GM21723 (cell line): ENCODE data around the gene PLSCR2.
"Not testable (repeated sequence)": the region's sequence is repeated elsewhere in the genome, so short reads cannot be mapped to it uniquely, and the experiment has no call there.

Experiments used
- ATAC-seq: cut with Tn5 transposase; IDR thresholded peaks from one replicate; pipeline ENCODE4 v1.9.1; 2021; ENCODE audit warnings: mild to moderate bottlenecking, moderate library complexity; ENCODE audit not compliant: unreplicated experiment

Gene PLSCR2

DNA sequence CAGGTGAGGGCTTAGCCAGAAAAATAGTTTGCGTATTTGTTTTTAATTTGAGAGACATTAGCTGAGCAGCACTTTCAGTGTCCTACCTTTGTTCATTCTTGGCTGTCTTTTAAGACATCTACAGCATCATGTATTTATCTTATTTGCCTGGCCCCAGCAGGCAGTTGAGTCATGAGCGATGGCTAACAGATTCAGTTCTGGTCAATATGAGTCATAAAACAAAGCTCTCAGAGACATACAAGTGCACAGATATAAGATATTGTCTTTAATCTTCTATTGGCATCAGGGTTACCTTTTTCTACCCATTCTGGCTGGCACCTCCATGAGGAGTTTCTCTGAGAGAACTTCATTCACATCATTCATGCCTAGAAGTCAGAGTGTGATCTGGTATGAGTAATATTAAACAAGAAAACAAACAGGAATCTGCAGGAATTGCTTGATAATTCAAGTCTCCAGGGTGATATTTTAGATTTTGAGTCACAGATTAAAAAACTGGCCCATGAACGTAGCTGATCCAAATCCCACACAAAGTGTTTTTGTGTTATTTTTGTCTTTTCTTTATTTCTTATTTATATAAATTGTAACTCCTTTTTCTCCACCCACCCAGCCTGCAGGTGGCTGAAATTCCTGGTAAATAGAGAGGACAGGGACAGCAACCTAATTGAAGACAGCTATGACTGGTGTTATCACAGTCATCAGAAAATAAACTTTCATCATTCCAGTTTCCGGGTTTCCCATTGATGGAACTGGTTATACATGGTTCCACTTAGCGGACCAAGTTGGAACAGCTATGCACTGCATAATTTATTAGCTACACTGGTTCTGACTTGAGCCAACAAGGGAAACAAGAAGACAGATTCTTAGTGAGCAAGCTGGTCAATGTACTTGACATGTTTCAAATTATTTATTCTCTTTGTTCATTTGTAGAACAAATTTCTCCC lies 47.3 kb downstream of the PLSCR2 start:
- ATAC-seq: no peak

DNA sequence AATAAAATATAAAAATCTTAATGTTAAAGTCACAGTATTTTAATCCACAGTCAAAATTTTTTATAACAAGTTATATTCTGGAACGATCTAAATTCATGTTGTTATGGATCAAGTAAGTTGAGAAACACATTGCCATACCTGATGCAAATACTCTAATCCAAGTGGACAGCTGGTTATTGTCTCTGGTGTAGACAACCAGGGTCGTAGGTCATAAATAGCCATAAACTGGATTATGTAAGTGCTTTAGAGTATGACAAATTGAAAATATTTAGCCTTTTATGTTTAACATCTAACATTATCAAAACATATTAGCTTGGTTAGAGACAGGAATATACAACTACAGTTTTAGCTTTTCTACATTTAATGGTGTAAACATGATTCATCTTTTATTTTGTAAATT lies 53.0 kb downstream of the PLSCR2 start:
- no peak for ATAC-seq

DNA sequence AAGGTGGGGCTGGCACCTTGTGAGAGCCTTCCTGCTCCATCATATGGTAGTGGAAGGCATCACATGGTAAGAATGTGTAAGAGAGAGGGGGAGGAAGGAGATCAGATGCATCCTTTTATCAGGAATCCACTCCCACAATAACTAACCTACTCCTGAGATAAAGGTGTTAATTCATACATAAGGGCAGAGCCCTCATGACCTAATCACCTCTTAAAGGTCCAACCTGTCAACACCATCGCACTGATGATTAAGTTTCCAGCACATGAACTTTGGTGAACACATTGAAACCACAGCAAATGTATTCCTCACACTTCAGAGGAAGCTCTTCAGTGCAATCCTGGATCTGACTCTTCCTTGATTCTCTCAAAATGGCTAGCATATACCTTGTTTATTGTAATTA lies 55.4 kb downstream of the PLSCR2 start:
- no peak for ATAC-seq

DNA sequence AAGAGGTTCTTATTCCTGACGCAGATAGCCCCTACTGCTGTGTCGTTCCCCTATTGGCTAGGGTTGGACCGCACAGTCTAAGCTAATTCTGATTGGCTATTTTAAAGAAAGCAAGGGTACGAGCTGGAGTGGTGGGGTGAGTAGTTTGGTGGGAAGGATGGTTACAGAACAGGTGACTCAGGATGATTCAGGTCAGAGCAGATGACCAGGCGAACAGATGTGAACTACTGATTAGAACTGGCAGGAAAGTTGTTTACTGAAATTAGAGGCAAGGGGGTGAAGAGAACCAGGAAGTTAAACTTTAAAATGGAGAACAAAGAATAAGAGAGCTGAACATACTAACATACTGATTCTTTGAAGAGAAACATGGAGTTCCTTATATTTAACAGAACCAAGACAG lies 56.6 kb downstream of the PLSCR2 start:
- ATAC-seq: not testable (repeated sequence)

DNA sequence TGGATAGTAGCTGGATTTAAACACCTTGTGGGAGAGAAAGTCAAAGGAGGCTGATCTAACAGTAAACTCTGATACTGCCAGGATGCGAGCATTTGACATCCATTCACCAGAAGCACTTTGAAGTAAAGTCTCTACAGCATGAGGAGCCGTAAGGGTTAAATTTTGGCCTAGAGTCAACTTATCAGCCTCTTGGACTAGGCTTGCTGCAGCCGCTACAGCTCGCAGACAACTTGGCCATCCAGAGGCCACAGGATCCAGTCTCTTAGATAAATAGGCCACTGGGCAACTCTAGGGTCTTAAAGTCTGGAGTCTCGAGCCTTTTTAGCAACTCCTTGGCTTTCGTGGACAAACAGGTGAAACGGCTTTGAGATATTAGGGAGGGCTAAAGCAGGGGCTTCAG lies 61.4 kb downstream of the PLSCR2 start:
- no peak for ATAC-seq

DNA sequence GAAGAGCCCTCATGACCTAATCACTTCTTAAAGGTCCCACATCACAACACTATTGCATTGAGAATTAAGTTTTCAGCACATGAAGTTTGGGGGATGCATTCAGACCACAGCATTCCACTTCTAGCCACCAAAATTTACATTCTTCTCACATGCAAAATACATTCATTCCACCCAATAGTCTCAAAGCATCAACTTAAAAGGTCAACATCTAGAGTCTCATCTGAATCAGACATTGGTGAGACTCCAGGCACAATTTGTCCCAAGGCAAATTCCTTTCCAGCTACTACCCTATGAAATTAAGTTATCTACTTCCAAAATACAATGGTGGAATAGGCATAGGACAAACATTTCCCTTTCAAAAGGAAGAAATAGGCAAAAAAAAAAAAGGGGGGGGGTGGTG lies 64.9 kb downstream of the PLSCR2 start:
- no peak for ATAC-seq

DNA sequence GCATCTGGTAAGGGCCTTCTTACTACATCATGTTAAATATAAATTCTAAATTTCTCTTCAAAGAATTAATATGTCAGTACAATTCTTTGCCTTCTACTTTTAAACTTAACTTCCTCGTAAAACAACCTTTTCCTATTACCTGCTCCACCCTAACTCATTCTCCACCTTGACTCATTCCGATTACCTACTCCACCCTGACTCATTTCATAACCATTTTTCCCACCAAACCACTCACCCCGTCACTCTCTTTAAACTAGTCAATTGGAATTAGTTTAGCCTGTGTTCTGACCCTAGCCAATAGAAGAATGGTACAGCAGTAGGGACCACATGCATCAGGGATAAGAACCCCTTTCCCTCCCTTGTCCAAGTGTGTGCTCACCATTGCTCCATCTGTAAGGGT lies 65.6 kb downstream of the PLSCR2 start:
- no peak for ATAC-seq

DNA sequence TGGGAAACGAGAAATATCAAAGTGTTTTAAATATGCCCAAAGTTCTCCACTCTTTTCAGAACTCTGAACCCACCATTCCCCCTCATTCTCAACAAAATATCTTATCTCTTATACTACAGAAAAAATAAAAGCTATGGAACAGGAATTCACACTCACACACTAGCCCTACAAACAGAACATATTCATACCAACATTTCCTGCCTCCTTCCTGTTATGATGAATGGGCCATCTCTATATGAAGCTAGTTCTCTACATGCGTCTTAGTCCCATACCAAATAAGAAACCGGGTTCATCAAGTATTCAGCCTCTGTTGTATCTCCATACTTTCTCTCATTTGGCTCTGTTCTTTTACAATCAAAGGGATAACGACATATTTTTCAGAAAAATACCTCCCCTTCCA lies 72.6 kb downstream of the PLSCR2 start:
- ATAC-seq: no peak

DNA sequence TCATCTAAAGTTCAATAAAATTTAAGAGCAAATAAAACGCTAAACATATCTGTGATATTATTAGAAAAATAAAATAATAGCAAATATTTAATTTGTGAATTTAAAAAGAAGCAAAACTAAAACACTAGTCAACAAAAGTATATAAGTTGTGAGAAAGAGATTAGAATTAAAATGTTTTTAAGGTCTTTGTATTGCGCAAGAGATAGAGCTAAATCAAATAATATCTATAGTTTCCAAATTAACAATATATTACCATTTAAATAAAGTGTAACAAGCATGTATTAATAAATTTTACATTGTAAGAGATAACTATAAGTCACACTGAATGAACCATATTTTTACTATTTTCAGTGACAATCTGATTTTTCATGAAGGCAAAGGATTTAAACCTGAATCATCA lies 74.2 kb downstream of the PLSCR2 start:
- ATAC-seq: no peak

DNA sequence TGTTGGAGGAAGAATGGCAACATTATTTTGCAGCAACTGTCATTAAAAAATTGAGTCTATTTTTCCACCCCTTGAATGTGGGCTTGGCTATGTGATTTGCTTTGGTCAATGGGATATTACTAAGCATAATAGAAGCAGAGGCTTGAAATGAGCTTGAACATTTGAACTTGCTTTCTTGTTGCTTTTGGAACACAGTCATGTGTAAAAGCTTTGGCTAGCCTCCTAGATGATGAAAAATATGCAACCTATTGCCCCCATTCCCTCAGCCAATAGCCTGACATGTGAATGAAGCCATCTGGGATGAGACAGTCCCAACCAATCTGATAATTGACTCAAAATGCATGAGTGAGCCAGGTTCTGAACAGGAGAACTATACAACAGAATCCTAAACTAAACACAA lies 78.4 kb downstream of the PLSCR2 start:
- no peak for ATAC-seq

DNA sequence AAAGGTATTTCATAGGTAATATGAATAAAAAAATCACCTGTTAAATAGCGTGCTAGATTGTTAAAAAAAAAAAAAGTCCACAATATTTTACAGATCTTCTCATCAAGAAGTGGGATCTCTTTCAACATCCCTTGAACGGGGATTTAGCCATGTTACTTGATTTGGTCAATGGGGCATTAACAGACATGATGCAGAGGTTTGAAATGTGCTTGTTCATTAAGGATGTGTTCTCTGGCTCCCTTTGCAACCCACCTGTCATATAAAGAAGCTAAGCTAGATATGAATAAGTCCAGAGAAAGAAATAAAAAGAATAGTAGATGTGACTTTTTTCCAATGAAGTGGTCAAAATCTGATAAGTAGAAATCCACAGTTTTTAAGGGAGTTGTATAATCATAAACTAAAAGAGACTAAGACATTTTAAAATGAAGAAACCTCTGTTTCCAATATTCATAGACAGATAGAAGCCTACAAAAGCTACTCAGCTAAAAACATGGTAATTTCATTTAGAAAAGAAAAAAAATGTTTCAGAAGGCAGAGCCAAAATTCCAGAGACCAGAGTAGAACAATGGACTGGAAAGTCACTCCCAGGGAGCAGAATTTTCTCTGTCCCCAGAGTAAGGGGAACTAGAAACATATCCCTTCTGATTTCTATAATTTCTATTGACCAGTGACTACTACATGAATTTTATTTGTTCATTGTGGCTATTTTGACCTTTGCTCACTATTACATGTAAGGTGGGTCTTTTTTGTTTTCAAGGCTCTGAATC lies 79.2 kb downstream of the PLSCR2 start:
- ATAC-seq: no peak

DNA sequence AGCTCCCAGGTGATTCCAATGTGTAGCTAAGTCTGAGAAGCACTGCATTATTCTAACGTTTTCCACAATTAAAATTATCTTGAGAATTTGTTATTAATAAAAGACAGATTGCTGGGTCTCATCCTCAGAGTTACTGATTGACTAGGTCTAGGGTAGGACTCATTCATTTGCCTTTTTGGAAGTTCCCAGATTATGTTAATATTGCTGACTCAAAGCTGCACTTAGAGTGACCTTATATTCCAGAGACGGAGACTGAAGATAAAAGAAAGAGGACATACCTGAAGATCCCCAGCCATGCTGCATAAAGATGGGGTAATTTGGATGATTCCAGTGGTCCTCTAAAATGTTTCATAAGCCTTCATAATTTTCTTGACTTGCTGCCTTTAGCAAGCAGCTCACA lies 81.8 kb downstream of the PLSCR2 start:
- no peak for ATAC-seq

DNA sequence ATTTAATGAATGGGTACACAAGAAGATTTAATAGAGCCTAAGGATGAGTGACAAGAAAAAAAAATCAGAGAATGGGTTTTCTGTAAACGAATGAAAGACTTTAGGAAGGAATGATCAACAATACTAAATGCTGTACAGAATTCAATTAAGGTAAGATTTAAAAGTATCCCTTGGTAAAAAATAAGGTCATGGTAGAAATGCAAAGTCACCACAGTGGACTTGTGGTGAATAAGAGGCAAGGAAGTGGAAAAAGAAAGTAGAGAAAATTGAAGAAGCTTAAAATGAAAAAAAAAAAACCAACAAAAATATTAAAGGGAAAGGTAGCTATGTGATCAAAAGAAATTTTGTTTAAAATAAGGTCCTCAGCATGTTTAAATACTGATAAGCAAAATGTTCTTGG lies 82.4 kb downstream of the PLSCR2 start:
- no peak for ATAC-seq

DNA sequence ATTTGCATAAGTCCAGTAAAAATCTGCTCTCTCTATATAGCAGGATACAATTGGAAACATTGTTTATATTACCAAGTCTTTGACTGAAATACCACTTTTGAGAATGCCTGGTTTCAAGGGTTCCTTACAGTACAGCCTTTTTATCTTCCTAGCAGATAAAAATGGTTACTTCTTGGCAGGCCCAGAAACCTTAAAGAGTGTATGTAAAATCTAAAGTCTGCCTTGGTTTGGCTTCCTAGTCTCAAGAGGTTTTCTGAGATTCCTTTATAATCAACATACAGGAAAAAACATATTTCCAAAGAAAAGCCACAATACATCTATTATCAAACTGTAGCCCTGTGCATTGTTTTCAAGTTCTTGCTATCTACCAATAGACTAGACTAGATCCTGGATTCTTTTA lies 84.6 kb downstream of the PLSCR2 start:
- no peak for ATAC-seq
